Stimulated activated CD4-positive, alpha-beta T cell treated with anti-CD3 and anti-CD28 coated beads, Interleukin-2, amount 100 ng/mL, for 48 hours (primary cell): ENCODE measurements around the gene USP34.

Experiments used
- DNase-seq, 2 donors: peaks; one replicate each; pipeline ENCODE4 v3.0.0-alpha.2; 2020

USP34 gene

DNA sequence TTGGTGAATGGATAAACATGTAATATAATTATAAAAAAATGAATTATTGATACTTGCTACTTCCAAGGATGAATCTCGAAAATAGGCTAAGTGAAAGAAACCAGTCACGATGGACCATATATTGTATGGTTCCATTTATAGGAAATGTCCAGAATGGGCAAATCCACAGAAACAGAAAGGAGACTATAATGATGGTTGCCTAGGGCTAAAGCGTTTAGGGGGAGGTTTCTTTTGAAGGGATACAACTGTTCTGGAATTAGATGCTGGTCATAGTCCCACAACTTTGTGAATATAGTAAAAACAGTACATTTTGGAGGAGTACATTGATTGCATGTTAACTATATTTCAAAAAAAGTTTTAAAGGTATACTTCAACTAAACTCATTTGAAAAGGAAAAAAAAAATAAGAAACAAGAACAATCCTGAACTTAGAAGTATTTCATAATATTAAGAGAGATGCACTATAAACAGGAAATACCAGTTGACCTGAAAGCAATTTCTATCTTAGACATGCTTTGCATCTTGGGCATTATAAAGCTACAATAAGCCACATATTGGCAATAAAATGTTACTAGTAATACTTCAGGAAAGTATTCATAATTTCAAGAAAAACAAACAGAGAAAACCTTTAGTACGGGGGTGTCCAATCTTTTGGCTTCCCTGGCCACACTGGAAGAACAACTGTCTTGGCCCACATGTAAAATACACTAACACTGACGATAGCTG lies 178.9 kb downstream of the USP34 start:
- DNase-seq, result no peak

DNA sequence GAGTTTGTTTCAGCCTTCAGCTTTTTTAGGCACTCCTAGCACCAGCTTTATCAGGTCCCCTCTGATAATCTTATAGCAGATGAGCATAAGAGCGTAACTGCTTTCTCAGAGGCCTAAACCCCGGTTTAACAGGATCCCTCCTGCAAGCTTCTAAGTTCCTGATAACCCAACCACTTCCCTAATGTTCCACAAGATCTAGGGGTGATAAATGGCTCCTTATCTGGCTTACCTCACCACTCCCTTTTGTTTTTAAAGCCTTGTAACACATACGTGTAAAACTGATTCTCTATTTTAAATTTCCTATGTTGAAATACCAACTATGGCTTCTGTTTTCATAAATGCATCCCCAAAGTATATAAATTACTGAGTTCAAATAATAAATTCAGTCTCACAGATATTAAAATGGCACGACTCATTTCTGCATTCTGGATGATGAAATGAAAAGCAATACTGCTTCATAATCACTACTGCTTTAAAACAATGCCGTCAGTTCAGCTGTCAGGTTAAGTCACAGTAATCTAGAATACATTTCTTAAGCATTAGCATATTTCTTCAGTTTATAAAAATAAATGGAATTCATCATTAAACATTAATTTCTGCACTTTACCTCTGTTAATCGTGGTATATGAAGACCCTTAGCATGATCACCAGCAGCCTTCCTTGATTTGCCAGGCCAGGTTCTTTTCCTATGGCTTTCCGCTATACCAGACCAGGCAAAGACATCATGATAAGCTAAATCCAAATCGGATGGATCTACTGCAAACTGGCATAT lies 182.6 kb downstream of the USP34 start:
- DNase-seq, result no peak

DNA sequence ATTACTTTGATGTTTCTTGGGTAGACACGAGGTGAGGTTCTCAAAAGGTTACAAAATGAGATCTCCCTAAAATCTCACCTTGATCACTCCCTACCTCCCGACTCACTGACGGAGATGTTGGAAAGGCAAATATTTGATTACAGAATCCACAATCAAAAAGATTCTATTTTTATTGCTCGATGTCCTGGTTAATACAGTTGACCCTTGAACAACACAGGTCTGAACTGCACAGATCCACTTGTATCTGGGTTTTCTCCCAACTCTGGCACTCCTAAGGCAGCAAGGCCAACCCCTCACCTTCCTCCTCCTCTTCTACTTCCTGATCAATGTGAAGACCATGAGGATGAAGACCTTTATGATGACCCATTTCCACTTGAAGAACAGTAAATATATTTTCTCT lies 183.6 kb downstream of the USP34 start:
- DNase-seq, result no peak

DNA sequence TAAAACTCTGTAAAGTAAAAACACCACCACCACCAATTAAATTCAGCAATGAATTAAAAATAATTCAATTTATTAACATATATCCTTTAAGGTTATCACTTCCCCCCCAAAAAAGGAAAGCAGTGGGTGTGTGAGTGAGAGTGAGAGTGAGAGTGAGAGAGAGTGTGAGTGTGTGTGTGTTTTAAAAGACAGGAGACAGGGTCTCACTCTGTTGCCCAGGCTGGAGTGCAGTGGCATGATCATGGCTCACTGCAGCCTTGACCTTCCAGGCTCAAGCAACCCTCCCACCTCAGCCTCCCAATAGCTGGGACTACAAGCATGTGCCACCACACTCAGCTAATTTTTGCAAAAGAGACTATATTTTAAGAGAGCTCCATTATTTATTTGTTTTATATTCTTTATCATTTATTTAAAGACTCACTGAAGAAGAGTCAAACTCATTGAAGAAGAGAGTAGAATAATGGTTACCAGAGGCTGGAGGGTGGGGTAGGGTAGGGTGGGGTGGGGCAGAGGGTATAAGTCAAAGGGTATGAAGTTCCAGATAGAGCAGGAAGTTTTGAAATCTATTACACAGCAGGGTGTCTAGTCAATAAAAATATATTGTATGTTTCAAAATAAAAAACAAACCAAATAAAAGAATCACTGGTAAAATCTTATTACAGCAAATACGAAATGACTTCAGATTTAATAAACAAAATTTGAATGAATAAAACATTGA lies 187.3 kb downstream of the USP34 start:
- no peak for DNase-seq

DNA sequence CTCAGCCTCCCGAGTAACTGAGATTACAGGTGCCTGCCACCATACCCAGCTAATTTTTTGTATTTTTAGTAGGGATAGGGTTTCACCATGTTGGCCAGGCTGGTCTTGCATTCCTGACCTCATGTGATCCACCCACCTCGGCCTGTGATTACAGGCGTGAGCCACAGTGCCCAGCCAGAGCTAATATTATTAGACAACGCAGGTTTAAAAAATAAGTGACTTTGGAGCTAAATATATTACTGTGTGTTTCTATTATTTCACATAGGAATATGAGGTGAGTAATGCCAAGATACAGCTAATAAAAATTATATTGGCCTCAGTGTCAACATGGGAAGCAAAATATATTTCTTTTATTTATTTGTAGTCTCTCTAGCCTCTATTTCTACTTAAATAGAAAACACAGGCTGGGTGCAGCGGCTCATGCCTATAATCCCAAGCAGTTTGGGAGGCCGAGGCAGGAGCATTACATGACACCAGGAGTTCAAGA lies 188.7 kb downstream of the USP34 start:
- no peak for DNase-seq

DNA sequence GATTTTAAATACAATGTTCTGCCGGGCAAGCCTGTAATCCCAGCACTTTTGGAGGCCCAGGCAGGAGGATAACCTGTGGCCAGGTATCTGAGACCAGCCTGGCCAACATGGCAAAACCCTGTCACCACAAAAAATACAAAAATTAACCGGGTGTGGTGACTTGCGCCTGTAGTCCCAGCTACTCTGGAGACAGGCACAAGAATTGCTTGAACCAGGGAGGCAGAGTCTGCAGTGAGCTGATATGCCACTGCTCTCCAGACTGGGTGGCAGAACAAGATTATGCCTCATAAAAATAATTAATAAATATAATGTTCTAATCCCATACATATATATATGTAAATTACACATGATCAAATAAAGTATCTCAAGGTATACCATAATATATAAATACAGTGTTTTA lies 189.6 kb downstream of the USP34 start:
- DNase-seq, result no peak

DNA sequence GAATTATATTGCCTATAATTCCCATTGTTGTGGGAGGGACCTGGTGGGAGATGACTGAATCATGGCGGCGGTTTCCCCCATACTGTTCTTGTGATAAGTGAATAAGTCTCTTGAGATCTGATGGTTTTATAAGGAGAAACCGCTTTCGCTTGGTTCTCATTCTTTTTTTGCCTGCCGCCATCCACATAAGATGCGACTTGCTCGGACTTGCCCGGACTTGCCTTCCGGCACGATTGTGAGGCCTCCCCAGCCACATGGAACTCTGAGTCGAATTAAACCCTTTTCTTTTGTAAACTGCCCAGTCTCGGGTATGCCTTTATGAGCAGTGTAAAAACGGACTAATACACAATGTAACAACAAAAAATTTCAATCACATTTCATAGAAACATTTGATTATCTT lies 193.1 kb downstream of the USP34 start:
- DNase-seq, result no peak

DNA sequence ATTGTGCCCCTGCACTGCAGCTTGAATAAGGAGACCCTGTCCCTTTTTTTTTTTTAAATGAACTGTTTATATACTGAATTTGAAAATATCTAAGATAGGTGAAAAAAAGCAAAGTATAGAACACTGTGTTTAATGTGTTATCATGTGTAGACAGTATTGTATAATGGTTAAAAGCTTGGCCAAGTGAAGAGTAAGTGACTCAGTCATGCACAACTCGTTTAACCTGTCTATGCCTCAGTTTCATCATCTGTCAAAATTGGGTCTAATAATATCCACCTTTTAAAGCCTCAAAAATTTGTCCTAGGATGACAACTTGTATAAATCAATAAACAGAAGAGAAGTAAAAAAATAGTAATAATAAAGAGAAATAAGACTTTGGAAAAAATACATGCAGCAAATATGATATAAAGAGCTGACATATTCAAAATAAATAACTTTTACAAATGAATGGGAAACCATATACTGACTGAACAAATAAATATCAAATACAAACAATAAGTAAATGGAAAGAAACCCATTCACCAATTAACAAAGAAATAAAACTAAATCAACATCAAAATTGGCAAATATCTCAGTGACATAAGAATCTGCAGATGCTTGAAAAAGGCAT lies 195.2 kb downstream of the USP34 start:
- no peak for DNase-seq

DNA sequence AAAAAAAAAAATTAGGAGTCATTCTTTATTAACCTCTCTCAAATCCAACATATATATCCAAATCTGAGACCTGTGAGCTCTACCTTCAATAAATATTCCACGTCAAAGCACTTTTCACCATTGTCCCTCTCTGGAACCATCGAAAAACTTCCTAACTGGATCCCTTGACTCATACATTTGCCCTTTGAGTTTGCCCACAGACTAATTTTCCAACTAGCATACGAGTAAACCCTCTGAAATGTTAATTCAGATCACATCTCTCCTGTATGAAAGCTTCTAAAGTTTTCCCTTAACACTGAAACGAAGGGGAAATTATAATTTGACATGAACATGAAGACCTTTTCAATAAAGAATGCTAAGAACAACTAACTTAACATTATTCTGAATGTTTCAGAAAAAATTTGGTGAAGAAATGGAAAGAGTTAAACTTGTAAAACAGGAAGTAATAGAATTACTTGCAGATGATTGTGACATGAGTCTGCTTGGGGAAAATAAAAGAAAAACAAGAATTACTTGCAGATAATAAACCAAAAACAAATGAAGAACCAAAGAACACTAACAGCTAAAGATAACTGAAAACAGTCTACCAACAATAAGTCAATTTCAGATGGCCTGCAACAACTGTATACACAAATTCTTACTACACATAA lies 198.3 kb downstream of the USP34 start:
- DNase-seq, result no peak

DNA sequence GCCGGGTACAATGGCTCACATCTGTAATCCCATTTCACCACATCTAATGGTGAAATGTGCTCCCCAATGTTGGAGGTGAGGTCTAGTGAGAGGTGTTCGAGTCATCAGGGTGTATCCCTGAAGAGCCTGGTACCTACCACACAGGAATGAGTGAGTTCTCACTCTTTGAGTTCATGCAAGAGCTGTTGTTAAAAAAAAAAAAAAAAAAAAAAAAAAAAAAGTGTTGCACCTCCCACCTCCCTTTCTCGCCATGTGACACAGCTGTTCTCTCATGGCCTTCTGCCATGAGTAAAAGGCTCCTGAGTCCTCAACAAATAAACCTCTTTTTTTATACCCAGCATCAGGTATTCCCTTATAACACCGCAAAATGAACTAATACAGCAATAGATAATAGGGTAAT lies 202.6 kb downstream of the USP34 start:
- no peak for DNase-seq

DNA sequence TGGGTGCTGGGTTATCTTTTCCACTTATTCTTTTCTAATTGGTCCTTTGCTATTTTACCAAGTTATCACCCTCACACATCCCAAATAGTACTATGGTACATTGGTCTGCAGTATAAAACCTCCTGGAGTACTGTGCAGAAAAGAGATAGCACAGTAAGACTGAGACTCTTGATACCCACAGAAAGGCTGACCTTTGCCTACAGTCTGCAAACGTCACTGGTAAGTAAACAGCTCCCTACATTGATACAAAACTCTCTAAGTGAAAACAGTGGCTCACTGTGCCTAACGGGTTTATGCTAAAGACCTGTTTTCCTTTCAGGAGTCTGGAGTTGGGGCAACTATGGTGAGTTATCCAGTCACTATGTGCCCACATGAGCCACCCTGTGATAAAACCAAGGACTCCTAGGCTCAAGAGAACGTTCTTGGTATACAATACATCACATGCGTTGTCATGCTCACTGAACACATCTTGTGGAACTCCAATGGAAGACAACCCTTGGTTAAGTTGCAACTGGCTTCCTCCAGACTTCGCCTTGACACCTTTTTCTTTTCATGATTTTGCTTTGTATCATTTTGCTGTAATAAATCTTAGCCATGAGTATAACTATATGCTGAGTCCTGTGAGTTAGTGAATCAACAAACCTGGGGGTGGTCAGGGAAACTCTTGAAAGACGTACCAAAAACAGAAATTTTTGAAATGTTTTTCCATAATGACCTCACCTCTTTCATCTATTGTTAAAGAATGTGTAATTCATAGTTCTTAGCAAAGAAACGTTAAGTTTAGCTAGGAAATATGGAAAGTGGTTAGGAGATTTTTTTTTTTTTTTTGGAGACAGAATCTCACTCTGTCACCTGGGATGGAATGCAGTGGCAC lies 204.0 kb downstream of the USP34 start:
- no peak for DNase-seq

DNA sequence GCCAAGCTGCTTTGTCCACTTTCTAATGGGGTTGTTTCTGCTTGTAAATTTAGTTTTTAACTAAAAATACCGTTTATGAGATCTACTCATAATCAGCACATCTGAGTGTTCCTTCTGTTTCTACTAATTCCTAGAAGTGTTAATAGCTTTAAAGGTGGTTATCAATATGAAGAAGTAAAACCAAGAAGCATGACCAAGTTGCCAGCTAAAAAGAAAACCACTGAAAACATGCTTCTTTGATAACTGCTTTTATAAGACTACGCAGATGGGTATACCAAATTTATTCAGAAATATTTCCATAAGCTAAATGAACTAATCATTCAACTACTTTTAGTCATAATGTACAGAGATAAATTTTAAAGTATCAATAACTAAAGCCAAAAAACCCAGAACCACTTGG lies 207.1 kb downstream of the USP34 start:
- DNase-seq, result no peak

DNA sequence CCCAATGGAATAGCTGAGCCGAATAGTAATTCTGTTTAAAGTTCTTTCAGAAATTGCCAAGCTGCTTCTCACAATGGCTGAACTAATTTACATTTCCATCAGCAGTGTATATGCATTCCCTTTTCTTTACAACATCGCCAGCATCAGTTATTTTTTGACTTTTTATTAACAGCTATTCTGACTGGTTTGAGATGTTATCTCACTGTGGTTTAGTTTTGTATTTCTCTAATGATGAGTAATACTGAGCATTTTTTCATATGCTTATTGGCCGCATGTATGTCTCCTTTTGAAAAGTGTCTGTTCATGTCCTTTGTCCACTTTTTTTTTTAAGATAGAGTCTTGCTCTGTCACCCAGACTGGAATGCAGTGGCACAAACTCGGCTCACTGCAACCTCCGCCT lies 208.2 kb downstream of the USP34 start:
- DNase-seq, result no peak

DNA sequence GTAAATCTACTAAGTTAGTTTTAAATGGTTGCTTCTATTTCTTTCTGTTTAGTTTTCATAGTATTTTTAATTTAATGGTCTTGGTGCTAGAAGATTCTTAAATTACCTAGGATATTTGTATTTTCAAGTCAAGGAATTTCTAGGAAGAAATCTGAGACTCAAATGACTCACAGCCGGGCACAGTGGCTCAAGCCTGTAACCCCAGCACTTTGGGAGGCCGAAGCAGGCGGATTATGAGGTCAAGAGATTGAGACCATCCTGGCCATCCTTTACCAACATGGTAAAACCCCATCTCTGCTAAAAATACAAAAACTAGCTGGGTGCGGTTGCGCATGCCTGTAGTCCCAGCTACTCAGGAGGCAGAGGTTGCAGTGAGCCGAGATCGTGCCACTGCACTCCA lies 213.4 kb downstream of the USP34 start:
- no peak for DNase-seq

DNA sequence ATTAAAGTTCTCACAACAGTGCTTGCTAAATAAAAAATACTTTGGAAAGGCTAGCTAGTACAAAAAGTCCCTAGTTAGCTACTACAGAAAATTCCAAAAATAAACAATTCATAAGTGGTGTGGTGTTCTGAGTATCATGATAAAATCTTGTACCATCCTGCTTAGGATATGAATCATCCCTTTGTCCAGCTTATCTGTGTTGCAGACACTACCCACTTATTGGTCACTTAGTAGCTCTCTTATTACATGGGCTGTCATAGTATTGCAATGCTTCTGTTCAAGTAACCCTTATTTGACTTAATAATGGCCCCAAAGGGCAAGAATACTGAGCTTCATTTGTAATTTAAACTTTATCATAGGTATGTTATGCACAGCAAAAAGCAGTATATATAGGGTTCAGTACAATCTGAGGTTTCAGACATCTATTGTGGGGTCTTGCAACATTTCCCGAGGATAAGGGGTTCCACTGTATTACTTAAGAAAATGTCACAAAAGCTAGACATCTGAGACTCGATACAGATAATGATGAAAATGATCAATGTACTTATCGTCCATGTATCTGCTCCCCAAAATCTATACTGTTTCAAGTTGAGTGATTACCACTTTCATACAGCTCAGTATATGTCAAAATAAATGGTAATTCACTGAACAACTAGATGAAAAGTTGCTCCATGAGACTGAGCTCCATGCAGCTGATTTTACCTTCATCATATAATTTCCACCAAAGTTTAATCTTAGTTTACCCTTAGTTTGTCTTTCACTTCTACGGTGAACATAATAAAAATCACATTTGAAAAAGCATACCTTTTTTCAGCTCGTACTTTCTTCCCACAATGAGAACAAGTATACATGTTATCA lies 215.1 kb downstream of the USP34 start:
- DNase-seq, result no peak

DNA sequence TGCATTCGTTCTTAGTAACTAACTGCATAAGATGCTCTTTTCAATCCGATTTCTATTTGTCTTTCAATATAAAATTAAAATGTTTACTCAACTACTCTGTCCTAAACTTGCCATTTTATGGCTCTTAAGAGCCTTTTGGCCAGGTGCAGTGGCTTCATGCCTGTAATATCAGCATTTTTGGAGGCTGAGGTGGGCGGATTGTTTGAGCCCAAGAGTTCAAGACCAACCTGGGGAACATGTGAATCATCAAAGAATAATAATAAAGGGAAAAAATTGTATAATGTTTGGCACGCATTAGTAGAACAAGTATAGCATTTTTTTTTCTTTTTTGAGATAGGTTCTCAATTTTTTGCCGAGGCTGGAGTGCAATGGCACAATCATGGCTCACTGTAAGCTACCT lies 216.4 kb downstream of the USP34 start:
- no peak for DNase-seq

DNA sequence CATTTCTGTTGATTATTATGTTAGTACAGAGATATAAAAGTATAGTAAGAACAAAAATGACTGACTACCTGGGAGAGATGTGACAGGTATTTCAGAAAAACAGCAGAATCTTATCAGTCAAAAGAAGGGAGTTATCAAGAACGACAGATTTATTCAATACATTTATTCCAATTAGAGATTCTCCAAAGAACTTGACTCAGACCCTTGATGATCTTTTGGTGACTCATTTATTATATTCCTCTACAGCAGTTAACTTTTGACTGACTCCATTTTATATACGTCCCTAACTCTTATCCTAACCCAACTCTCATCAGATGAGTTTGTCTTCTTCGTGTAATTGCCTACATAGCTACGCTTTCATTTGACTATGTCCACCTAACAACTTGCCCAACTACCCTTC lies 217.8 kb downstream of the USP34 start:
- DNase-seq, result no peak

DNA sequence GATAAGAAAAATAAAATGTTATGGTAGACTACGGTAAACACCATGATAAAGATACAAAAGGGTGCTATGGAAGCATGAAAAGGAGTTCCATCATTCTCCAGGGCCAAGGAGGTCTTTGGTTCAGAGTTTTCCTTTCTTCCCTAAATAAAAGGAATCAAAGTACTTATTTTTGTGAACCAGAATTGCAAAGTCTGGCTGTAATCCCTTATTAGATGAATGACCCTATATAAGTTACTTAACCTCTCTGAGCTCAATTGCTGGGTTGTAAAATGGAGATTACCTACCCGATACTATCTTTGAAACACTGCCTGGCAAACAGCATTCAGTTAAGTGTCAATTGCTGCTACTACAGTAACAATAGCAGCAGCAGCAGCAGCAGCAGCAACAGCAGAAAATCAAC lies 218.9 kb downstream of the USP34 start:
- no peak for DNase-seq

DNA sequence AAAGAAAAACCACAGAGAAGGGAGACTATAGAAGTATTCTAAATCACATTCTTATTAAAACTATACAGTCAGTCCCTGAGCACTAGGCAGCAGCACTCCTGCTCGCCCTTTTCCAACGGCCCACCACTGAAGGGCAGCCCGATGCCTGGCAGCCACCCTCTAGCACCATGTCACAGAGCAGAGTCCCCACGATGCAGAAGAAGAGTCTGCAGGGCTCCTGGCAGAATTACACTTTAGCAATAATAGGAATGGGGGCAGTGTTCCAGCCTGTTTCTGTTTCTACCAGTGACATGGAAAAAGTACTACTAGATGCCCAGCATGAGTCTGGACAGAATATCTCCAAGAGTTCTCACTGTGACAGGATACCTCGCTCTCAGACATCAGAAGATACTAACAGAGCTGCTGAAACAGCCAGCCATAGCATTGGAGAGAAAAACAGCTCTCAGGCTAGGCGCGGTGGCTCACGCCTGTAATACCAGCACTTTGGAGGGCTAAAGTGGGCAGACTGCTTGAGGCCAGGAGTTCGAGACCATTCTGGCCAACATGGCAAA lies 221.3 kb downstream of the USP34 start:
- DNase-seq, result no peak

DNA sequence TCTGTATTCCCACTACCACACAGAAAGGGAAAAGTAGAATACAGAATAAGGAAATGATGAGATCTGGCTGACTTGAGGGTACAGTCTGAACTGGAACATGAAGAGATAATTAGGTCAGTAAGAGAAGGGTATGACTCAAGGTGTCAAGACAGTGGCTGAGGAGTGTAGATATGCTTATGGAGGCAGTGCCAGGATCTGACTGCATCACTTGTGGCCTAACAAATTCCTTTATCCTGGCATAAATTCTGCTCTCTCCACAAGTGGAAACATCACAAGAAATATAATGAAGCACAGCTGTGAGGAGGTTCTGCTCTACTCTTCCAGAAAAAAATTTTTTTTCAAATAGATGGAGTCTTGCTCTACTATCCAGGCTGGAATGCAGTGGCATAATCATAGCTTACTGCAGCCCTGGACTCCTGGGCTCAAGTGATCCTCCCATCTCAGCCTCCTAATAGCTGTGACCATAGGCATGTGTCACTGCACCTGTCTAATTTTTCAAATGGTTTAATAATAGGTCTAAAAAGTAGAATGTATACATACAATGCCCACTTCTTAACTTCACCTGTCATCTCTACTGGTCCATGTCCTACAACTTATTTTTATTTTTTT lies 223.6 kb downstream of the USP34 start:
- no peak for DNase-seq
